Liver (tissue), 3 donors: ENCODE measurements around the gene DNHD1.

ENCODE experiments used
- FOXA1 ChIP-seq: IDR thresholded peaks from 2 replicates; pipeline ENCODE4 v1.6.1; 2016; ENCODE audit warnings: antibody characterized with exemption
- GABPA ChIP-seq, 2 donors: IDR thresholded peaks in 1 of 2; conservative IDR thresholded peaks in 1 of 2; 2 replicates each; pipeline ENCODE4 v1.6.1; 2016; ENCODE audit warnings: antibody characterized with exemption in 2 of 2, mild to moderate bottlenecking in 1 of 2, moderate library complexity in 1 of 2
- HNF4A ChIP-seq, 2 donors: conservative IDR thresholded peaks; 2 replicates each; pipeline ENCODE4 v1.6.1; 2016; ENCODE audit warnings: antibody characterized with exemption in 2 of 2, mild to moderate bottlenecking in 2 of 2
- JUND ChIP-seq, 2 donors: IDR thresholded peaks; 2 replicates each; pipeline ENCODE4 v1.6.1; 2016; ENCODE audit warnings: antibody characterized with exemption in 2 of 2
- RAD21 ChIP-seq, 2 donors: IDR thresholded peaks; 2 replicates each; pipeline ENCODE4 v1.6.1; 2016; ENCODE audit warnings: antibody characterized with exemption in 2 of 2, mild to moderate bottlenecking in 2 of 2
- REST ChIP-seq: IDR thresholded peaks from 2 replicates; pipeline ENCODE4 v1.6.1; 2016; ENCODE audit warnings: antibody characterized with exemption, mild to moderate bottlenecking
- RXRA ChIP-seq, 2 donors: IDR thresholded peaks; 2 replicates each; pipeline ENCODE4 v1.6.1; 2017 to 2018; ENCODE audit warnings: antibody characterized with exemption in 2 of 2, mild to moderate bottlenecking in 1 of 2
- SP1 ChIP-seq: IDR thresholded peaks from 2 replicates; pipeline ENCODE4 v1.6.1; 2018; ENCODE audit warnings: antibody characterized with exemption, mild to moderate bottlenecking
- TAF1 ChIP-seq: conservative IDR thresholded peaks from 2 replicates; pipeline ENCODE4 v1.6.1; 2016; ENCODE audit warnings: antibody characterized with exemption, mild to moderate bottlenecking
- YY1 ChIP-seq: IDR thresholded peaks from 2 replicates; pipeline ENCODE4 v1.6.1; 2016; ENCODE audit warnings: antibody characterized with exemption, mild to moderate bottlenecking
- TF ChIP-seq, protein P1 (sequence below): fragments of 150-350 bp; IDR thresholded peaks from 2 replicates; pipeline ENCODE4 v1.5.1; 2017; ENCODE audit warnings: improper control_type of control experiment, low read depth, low read length; ENCODE audit not compliant: missing input control
- TF ChIP-seq, protein P2 (sequence below): IDR thresholded peaks from 2 replicates; pipeline ENCODE4 v1.6.1; 2016; ENCODE audit warnings: antibody characterized with exemption
- donor health status: healthy.
- donor health status: healthy.

- TF ChIP-seq, protein P1, sequence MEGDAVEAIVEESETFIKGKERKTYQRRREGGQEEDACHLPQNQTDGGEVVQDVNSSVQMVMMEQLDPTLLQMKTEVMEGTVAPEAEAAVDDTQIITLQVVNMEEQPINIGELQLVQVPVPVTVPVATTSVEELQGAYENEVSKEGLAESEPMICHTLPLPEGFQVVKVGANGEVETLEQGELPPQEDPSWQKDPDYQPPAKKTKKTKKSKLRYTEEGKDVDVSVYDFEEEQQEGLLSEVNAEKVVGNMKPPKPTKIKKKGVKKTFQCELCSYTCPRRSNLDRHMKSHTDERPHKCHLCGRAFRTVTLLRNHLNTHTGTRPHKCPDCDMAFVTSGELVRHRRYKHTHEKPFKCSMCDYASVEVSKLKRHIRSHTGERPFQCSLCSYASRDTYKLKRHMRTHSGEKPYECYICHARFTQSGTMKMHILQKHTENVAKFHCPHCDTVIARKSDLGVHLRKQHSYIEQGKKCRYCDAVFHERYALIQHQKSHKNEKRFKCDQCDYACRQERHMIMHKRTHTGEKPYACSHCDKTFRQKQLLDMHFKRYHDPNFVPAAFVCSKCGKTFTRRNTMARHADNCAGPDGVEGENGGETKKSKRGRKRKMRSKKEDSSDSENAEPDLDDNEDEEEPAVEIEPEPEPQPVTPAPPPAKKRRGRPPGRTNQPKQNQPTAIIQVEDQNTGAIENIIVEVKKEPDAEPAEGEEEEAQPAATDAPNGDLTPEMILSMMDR: no peak
- TF ChIP-seq TAF1 (no peak), GABPA (IDR thresholded peaks at IDR 0.05 in 1 of 2, conservative IDR thresholded peaks at IDR 0.05 in 1 of 2) (no peak), JUND (IDR thresholded peaks at IDR 0.05) (no peak), YY1 (no peak), HNF4A (conservative IDR thresholded peaks at IDR 0.05) (no peak), RXRA (IDR thresholded peaks at IDR 0.05) (no peak), REST (no peak), RAD21 (IDR thresholded peaks at IDR 0.05) (no peak), SP1 (no peak), FOXA1 (no peak)
- TF ChIP-seq, protein P2, sequence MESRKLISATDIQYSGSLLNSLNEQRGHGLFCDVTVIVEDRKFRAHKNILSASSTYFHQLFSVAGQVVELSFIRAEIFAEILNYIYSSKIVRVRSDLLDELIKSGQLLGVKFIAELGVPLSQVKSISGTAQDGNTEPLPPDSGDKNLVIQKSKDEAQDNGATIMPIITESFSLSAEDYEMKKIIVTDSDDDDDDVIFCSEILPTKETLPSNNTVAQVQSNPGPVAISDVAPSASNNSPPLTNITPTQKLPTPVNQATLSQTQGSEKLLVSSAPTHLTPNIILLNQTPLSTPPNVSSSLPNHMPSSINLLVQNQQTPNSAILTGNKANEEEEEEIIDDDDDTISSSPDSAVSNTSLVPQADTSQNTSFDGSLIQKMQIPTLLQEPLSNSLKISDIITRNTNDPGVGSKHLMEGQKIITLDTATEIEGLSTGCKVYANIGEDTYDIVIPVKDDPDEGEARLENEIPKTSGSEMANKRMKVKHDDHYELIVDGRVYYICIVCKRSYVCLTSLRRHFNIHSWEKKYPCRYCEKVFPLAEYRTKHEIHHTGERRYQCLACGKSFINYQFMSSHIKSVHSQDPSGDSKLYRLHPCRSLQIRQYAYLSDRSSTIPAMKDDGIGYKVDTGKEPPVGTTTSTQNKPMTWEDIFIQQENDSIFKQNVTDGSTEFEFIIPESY: no peak
These were observed 27.5 kb upstream of the DNHD1 start for GRCh38 chr11:6469599-6469998.
